GM21737 (cell line): Measurements from ENCODE around the gene RIN3.

Source experiments
- ATAC-seq: cut with Tn5 transposase; IDR thresholded peaks from one replicate; pipeline ENCODE4 v1.9.1; 2021; ENCODE audit warnings: mild to moderate bottlenecking, moderate library complexity; ENCODE audit not compliant: unreplicated experiment

RIN3 gene

DNA sequence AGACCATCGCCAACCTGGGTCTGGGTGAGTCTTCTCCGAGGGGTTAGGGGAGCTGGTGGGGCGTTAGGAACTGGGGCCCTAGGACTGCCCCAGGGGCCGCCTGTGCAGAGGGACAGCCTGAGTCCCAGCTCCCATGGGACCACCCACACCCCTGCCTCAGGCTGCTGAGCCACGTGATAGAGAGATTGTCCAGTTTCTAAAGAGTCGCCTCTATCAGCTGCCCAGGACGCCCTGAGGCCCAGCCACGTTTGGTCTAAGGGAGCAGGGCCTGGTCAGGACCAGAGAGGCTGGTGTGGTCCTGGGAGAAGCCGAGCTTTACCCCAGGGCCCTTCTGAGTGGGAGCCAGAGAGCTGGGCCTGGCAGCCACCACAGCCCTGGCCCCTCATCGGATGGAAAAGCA lies 127.7 kb downstream of the RIN3 start:
- ATAC-seq: no peak

DNA sequence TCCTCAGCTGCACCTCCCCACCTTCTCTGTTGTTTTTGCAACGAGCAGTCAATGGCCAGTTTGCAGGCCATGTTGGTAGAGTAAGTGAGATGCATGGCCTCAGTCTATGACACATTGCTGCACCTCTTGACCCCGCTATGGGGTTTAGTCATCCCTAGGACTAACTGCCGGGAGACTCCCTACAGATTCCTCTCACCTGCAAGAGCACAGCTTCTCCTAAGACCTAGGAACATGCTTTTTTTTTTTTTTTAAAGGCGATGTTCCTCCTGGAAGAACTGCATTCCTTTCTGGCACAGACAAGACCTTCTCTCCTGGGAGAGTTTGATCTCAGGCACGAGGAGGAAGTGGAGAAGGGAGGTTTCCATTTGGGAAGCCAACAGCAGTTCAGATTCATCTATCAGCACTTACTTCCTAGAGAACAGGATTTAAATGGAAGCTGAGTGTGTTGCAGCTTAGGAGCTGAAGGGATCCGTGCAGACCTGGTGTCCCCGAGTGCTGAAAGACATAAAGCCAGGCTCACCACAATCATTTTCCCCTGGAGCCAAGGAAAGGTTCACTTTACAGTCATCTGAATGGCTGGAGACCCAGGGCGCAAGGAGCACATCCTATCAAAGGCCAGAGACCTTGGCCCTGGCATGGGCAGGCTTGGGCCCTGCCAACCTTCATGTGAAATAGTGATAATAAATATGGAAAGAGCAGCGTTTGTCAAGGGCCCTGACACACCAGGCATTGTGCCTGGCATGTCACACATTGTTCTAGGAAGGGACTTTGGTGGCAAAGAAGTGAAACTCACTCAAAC lies 130.8 kb downstream of the RIN3 start:
- no peak for ATAC-seq

DNA sequence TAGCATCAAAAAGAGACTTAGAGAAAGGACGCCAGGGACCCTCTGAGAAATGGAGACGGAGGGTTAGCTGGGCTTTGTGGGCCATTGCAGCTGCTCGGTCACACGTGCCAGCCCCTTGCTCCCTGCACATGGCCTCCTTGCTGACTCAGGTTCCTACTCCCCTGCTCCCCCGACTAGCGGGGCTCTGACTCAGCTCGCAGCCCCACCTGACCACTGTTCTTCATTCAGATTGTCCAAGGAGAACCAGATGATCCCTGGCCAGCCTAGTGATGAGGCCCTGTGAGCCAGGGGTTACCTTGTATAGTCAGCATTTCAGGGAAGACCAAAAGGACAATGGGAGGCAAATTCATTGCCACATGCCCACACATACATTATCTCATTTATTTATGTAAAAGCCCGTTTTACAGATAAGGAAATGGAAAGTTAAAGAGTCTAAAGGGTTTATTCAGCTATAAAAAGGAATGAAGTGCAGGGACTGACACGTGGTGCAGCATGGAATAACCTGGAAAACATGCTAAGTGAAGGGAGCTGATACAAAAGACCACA lies 131.5 kb downstream of the RIN3 start:
- ATAC-seq: no peak

DNA sequence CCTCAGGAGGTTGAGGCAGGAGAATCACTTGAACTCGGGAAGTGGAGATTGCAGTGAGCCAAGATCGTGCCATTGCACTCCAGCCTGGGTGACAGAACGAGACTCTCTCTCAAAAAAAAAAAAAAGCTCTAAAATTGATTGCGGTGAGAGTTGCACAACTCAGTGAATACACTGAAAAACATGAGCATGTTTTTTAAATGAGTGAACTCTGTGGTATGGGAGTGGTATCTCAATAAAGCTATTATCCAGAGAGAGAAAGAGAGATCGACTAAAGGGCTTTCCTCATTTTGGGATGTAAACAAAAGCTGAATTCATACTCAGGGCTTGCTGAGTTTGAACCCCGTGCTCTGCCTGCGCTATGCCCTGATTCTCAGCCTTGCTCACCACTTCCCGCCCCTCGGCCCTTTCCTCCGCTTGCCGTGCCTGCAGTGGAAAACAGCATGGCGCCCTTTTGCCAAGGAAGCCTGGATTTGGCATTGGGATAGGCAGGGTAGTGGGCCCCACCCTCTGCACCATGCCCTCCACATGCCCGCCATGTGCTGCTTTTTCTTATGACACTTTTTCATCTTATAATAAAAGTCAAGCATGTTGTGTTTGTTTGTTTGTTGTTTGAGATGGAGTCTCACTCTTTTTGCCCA lies 132.4 kb downstream of the RIN3 start:
- ATAC-seq: no peak

DNA sequence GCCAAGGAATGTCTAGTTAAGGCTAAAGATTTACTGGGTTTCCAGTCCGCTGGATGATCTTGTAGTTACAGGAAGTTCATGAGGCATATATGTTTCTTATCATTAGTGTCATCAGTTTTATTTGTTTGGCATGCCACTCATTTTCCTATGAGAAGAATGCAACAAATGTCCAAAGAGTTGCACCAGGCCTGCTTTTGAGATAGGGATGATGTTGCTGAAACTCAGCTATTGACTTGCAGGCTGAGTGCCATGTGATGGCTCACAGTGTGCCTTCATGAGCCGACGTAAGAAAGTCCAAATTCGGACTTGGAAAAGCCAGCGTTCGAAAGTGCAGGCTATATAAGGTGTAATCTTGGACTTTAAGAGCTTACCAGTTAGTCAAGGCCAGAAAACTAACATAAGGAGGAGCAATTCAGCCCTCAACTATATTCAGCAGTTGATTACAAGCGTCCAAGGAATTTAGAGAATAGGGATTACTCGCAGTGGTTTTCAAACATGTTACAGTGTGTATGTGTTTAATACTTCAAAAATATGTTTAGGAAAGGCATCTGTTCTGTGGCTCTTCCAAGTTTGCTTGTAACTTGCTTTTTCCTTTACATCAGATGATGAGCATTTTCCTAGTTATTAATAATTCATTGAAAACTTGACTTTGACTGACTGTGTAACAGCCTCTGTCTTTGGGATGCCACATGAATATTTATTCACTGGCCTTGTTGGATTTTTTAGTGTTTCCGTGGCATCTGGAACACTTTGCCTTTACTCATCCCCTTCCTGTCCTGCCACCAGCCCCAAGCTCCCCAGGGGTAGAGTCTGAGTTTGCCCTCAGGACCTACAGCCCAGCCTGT lies 133.6 kb downstream of the RIN3 start:
- no peak for ATAC-seq

DNA sequence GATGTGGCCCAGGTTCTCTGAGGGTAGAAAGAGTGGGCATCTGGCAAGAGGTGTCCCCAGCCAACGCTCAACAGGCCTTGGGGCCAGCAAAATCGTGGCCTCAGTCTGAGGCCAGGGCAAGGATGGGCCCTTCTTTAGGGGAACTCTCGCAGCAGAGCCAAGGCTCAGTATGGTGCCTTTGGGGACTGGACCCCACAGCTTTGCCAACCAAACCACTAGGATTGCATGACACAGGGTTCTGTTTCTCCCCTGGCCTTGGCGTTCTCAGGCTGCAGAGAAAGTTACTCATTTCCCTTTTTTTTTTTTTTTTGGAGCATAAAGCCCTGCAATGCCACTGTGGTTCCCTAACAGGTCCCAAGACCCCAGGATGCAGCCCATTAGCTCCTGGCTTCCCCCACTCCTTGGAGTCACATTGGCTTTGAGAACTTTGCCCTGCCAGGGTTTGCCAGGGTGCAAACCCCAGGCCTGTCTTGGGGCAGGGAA lies 134.3 kb downstream of the RIN3 start:
- ATAC-seq: no peak

DNA sequence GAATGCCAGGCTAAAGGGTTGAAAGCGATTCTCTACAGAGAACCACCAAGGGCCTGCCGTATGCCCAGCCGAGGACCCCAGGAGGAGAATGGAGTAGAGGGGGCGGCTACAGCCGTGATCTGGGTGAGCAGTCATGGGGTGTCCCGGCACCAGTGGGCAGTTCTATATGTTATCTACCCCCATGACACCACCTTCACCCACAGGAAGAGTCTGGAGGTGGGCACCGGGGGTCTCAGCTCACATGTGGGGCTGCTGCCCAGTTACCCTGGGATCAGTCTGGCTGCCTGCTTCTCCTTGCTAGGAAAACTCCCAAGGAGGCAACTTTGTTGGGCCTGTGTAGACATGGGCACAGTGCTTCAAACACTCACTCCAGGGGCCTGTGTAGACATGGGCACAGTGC lies 135.5 kb downstream of the RIN3 start:
- ATAC-seq: no peak

DNA sequence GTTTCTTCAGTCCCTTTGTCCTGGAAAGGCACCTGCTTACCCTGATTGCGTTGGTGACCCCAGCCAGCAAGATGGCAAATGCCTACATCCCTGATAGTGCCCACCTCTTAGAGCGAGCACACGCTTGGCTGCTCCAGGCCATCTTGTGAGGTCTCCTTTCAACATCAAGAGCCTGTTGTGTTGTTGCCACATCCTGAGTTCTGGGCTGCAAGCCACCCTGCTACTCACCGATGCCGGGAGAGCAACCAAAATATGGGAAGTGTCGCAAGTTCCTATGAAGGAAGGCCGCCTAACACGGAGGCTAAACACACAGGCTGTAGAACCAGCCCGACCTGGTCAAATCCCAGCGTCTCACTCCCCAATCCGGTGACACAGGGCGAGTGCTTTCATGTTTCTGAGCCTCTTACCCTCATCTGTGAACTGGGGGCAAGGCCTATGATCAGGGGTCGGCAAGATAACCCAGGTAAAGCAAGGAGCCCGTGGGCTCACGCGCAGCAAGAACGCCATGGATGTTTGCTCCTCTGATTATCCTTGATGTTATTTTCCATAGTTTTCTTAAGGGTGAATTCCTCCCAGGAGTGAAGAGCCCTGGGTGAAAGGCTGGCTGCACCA lies 136.5 kb downstream of the RIN3 start:
- ATAC-seq: no peak

DNA sequence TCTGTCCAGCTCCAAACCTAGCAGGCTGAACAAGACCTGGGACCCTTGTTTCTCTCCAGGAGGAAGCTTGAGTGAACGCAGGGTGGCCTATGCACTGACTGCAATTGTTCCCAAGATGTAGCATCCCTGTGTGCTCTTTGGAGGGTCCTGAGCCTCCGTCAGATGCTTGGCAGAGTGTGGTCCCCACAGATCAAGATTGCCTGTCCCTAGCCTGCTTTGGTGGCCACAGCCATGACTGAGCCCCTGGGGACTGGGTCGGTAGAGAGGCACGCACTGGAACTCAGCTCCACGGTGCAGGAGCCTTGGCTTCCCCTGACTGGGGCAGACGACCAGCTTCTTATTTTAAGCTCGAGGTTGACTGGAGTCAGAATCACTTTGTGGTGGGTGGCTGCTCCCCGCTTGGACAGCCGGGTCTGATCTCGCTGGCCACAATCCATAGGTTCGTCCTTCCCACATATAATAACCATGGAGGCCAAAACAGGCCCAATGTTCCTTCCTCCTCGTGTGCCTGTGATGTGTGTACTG lies 137.1 kb downstream of the RIN3 start:
- no peak for ATAC-seq

DNA sequence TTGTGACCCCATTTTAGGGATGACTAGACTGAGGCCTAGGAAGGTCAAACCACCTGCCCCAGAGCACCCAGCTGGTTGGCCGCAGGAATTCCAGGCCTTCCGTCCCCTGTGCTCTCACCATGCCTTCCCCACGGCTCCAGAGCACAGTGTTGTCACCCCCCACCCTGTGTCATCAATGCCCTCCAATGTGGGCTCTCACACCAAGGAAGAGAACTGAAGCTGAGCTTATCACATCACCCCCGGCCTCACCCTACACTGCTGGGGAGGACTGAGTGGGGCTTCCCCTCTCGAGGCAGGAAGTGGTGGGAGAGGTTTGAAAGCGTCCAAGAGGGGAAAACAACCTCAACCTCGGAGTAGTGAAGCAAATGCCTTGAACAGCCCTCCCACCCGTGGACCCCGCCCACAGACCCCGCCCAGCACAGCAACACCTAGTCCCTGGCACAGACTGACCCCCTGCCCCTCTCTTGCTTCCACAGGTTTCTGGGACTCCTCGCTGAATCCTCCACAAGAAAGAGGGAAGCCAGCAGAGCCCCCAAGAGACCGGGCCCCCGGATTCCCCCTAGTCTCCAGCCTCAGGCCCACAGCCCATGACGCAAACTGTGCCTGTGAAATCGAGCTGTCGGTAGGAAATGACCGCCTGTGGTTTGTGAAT lies 137.7 kb downstream of the RIN3 start:
- ATAC-seq: peak; percentile 47

DNA sequence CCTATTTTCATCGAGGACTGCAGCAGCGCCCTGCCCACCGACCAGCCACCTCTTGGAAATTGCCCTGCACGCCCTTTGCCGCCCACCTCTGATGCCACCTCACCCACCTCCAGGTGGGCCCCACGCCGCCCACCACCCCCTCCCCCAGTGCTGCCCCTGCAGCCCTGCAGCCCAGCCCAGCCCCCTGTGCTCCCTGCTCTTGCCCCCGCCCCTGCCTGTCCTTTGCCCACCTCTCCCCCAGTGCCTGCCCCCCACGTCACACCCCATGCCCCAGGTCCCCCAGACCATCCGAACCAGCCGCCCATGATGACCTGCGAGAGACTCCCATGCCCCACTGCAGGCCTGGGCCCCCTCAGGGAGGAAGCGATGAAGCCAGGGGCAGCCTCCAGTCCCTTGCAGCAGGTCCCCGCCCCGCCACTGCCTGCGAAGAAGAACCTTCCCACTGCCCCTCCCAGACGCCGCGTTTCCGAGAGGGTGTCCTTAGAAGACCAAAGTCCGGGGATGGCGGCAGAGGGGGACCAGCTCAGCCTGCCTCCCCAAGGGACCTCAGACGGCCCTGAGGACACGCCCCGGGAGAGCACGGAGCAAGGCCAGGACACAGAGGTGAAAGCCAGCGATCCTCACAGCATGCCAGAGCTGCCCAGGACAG lies 138.3 kb downstream of the RIN3 start:
- ATAC-seq: no peak

DNA sequence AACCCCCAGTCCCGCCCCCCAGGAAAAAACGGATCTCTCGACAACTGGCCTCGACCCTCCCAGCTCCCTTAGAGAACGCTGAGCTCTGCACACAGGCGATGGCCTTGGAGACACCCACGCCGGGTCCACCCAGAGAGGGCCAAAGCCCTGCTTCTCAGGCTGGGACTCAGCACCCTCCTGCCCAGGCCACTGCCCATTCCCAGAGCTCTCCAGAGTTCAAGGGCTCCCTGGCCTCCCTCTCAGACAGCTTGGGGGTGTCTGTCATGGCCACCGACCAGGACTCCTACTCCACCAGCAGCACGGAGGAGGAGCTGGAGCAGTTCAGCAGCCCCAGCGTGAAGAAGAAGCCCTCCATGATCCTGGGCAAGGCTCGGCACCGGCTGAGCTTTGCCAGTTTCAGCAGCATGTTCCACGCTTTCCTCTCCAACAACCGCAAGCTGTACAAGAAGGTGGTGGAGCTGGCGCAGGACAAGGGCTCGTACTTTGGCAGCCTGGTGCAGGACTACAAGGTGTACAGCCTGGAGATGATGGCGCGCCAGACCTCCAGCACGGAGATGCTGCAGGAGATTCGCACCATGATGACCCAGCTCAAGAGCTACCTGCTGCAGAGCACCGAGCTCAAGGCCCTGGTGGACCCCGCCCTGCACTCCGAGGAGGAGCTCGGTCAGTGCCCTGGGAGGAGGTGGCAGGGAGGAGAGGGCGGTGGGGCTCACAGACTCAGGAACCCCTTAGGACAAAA lies 139.0 kb downstream of the RIN3 start:
- ATAC-seq: no peak

DNA sequence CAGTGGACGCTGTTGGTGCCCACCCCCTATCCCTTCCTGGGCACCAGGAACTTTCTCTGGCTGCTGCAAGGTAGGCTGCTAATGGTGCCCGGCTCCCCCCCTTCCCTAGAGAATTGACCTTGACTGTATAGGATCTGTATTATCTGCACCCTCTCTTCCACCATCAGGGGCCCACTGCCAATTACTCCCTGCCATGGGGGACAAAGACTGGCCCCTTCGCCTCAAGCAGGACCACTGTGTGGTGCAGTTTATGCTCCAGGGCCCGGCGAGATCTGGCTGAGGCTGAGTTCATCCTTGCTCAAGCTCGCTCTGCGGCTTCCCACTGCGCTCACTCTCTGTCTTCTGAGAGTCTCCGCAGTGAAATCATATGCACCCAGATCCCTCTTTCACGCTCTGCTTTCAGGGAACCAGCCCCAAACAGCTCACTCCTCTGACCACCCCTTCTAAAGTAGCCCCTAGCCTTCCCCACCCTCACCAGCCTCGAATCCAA lies 139.6 kb downstream of the RIN3 start:
- no peak for ATAC-seq

DNA sequence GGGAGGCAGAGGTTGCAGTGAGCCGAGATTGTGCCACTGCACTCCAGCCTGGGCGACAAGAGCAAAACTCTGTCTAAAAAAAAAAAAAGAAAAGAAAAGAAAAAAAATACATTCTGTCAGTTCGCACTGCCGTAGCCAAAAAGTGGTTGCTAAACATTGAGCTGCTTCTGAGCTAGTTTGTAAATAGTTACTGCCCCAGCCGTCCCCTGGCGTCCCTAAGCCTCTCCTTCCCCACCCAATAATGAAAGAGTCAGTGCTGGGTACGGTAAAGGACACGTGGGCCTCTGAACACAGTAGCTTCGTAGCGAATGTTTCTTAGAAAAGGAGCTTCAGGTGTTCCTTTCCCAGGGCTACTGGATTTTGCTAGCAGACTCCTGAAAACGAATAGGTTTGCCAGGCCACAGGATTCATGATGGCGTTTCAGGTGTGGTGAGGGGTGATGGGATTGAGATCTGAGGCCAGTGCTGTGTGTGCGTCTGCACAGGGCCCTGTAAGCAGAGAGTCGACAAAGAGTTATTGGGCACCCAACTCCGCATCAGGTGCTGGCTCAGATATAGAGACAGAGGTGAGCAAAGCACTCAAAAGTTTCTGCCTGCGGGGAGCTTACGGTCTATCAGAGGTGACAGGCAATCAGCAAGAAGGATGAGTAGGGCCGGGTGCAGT lies 140.8 kb downstream of the RIN3 start:
- no peak for ATAC-seq

DNA sequence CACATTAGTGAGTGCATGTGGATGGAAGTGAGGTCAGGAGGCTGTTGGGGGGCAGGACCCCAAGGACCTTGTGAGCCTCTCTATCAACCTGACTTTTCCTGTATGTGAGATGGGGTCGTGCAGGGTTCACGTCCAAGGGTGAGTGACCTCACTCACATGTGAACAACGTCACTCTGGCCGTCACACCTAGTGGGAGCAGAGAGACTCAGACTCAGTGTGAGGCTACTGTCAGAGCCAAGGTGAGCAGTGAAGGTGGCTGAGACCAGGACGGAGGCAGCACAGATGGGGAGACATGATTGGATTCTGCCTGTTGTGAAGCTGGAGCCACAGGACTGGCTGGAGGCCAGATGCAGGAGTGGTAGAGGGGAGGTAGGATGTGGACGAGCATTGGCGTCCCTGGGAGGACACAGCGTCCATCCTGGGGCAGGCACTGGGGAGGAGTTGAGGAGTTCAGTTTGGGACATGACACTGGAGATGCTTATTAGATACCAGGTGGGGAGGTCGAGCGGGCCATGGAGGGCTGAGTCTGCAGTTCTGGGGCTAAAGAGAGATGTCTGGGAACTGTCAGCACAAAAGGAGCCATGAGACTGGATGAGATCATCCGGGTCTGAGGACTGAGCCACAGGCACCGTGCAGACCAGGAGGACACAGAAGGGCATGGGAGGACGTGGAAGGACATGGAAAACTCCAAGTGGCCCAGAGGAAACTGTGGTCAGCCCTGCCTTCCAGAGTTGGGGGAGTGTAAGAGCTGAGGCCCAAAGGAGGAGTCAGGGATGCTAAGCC lies 142.0 kb downstream of the RIN3 start:
- ATAC-seq: no peak

DNA sequence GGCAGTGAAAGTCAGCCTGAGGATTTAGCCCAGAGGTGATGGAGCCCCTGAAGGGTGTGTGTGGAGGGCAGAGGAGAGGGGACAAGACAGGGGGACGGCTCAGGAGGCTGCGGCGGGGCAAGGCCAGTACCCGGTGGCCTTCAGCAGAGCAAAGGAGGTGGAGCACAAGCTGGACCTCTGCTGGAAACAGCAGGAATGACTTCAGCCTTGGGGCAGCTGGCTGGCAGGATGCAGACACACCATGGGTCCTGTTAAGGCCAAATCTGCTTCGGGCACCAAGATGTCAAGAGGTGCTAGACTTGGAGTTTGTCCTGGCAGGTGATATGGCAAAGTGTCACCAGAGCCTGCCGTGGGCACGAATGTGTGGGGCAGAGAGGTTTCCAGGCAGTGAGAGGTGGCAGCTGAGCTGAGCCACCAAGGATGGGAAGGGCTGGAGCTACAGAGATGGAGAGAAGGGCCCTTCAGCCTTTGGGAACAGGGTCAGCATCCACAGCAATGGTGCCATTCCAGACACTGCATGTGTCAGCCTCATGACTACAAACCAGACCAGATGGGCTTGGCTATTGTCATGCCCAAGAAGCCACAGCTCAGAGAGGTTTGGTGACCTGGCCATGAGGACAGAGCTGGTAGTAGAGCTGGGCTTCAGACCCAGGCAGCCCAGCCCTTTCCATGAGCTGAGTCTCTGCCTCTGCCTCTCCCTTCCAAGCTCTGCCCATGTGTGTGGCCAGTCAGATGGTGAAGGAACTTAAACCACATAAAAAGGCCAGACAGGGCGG lies 142.9 kb downstream of the RIN3 start:
- ATAC-seq: no peak
